ENCODE results near the gene SERPINA5. TPM values are rescaled to one million over a fixed set of nuclear protein-coding genes. Genes with fewer than 3 reads are reported as not detected.

Gene SERPINA5
- total RNA-seq, 1 experiment from 2014 or later = 2.2 TPM

- Mint-ChIP-seq H3K9me3 (ENCODE audit: unreplicated experiment) (peaks cover 39% of the 10 kb centered on the region), H3K27ac (ENCODE audit: unreplicated experiment) (no peak overlapping the region), H3K36me3 (ENCODE audit: insufficient read depth, unreplicated experiment) (no peaks in the 10 kb centered on the region), H3K4me3 (ENCODE audit: unreplicated experiment) (no peak overlapping the region), H3K4me1 (ENCODE audit: low read depth, unreplicated experiment) (no peaks in the 10 kb centered on the region), H3K27me3 (ENCODE audit: insufficient read depth, unreplicated experiment) (no peaks in the 10 kb centered on the region)
- no peak overlapping the region for H3K4me3 ChIP-seq (ENCODE audit: low read depth, low read length)
- H3K27me3 ChIP-seq (replicated peaks; ENCODE audit: control insufficient read depth, insufficient read depth, low read length) = no peaks in the 10 kb centered on the region
- no TSS peak for BruUV-seq (replicated peaks)
- intact Hi-C loops (cut with micrococcal nuclease; ENCODE audit: unreplicated experiment) = no loop called here
- H3K36me3 ChIP-seq (ENCODE audit: control insufficient read depth, insufficient read depth, low read length) = no peaks in the 10 kb centered on the region
- H3K9me3 ChIP-seq = peaks cover 7% of the 10 kb centered on the region
- TF ChIP-seq CTCF (IDR thresholded peaks at IDR 0.05; ENCODE audit: insufficient read depth in 1 of 2, low read depth in 1 of 2, low read length in 1 of 2, severe bottlenecking in 1 of 2, unreplicated experiment in 1 of 2) = no peak
- ChIA-PET CTCF (interaction anchor here (0.8 kb wide), 1 partner anchor 19 kb away, joined by 7 read pairs; no protein-coding TSS in a partner anchor), POLR2A (no interaction called here)
- H3K4me1 ChIP-seq = peaks cover 13% of the 10 kb centered on the region
- no peak for DNase-seq
Observed at GRCh38 chr14:94614802-94615201, 33.6 kb downstream of the SERPINA5 start.

- ChIA-PET POLR2A (no interaction called here), CTCF (interaction anchor here (0.8 kb wide), 1 partner anchor 18 kb away, joined by 7 read pairs; no protein-coding TSS in a partner anchor)
- Histone ChIP-seq H3K9me3 (peaks cover 7% of the 10 kb centered on the region), H3K4me1 (peaks cover 11% of the 10 kb centered on the region), H3K36me3 (ENCODE audit: control insufficient read depth, insufficient read depth, low read length) (no peaks in the 10 kb centered on the region), H3K27me3 (replicated peaks; ENCODE audit: control insufficient read depth, insufficient read depth, low read length) (no peaks in the 10 kb centered on the region), H3K4me3 (ENCODE audit: low read depth, low read length) (no peak overlapping the region)
- BruUV-seq (replicated peaks) = no TSS peak
- no peak for DNase-seq
- Mint-ChIP-seq H3K4me1 (ENCODE audit: low read depth, unreplicated experiment) (no peaks in the 10 kb centered on the region), H3K36me3 (ENCODE audit: insufficient read depth, unreplicated experiment) (no peaks in the 10 kb centered on the region), H3K9me3 (ENCODE audit: unreplicated experiment) (peaks cover 44% of the 10 kb centered on the region), H3K4me3 (ENCODE audit: unreplicated experiment) (no peak overlapping the region), H3K27ac (ENCODE audit: unreplicated experiment) (no peak overlapping the region), H3K27me3 (ENCODE audit: insufficient read depth, unreplicated experiment) (no peaks in the 10 kb centered on the region)
- no peak for TF ChIP-seq CTCF (IDR thresholded peaks at IDR 0.05; ENCODE audit: insufficient read depth in 1 of 2, low read depth in 1 of 2, low read length in 1 of 2, severe bottlenecking in 1 of 2, unreplicated experiment in 1 of 2)
- intact Hi-C loops (cut with micrococcal nuclease; ENCODE audit: unreplicated experiment) = no loop called here
Observed at GRCh38 chr14:94615254-94615653, 34.0 kb downstream of the SERPINA5 start.

- no peak overlapping the region for H3K4me3 Mint-ChIP-seq (ENCODE audit: unreplicated experiment)
- peaks cover 7% of the 10 kb centered on the region for H3K9me3 ChIP-seq
- no peaks in the 10 kb centered on the region for H3K27me3 Mint-ChIP-seq (ENCODE audit: insufficient read depth, unreplicated experiment)
Observed at GRCh38 chr14:94615823-94616570, 34.8 kb downstream of the SERPINA5 start.

More at GRCh38 chr14:94615823-94616570, 34.8 kb downstream of the SERPINA5 start:
- Histone ChIP-seq H3K36me3 (ENCODE audit: control insufficient read depth, insufficient read depth, low read length) (no peaks in the 10 kb centered on the region), H3K4me3 (ENCODE audit: low read depth, low read length) (no peak overlapping the region), H3K27me3 (replicated peaks; ENCODE audit: control insufficient read depth, insufficient read depth, low read length) (no peaks in the 10 kb centered on the region), H3K4me1 (peaks cover 11% of the 10 kb centered on the region)
- Mint-ChIP-seq H3K9me3 (ENCODE audit: unreplicated experiment) (peaks cover 48% of the 10 kb centered on the region), H3K4me1 (ENCODE audit: low read depth, unreplicated experiment) (no peaks in the 10 kb centered on the region), H3K36me3 (ENCODE audit: insufficient read depth, unreplicated experiment) (no peaks in the 10 kb centered on the region), H3K27ac (ENCODE audit: unreplicated experiment) (no peak overlapping the region)
- TF ChIP-seq CTCF (IDR thresholded peaks at IDR 0.05; ENCODE audit: insufficient read depth in 1 of 2, low read depth in 1 of 2, low read length in 1 of 2, severe bottlenecking in 1 of 2, unreplicated experiment in 1 of 2) = no peak
- CTCF ChIA-PET = no interaction called here
- no peak for DNase-seq
- intact Hi-C loops (cut with micrococcal nuclease; ENCODE audit: unreplicated experiment) = no loop called here
- POLR2A ChIA-PET = no interaction called here
- BruUV-seq (replicated peaks) = no TSS peak
